Hematopoietic multipotent progenitor cell treated with erythropoietin and hydrocortisone succinate and interleukin-3 and kit ligand, for 17 days (in vitro differentiated cells): ENCODE data around the gene NAT16.
A peak's percentile ranks its signal among the peaks of the same experiment; 100 is the strongest.
"Not testable (repeated sequence)": the region's sequence is repeated elsewhere in the genome, so short reads cannot be mapped to it uniquely, and the experiment has no call there.

ENCODE experiments used
- DNase-seq: peaks from one replicate; pipeline ENCODE4 v3.0.0-alpha.2; 2015; ENCODE audit warnings: low spot score

NAT16 gene

GRCh38 chr7:101201695-101202602, 21.9 kb upstream of the NAT16 start:
- no peak for DNase-seq

GRCh38 chr7:101200862-101201599, 20.9 kb upstream of the NAT16 start, which contains the start of gene MOGAT3:
TSS of gene MOGAT3 (minus strand) at chr7:101201036. CDS start at chr7:101200854, 182 bp downstream.
- DNase-seq: no peak

- DNase-seq: no peak
These were observed 20.4 kb upstream of the NAT16 start for GRCh38 chr7:101200504-101200861.

GRCh38 chr7:101199522-101199921, 19.4 kb upstream of the NAT16 start:
- not testable (repeated sequence) for DNase-seq

- no peak for DNase-seq
These were observed 18.4 kb upstream of the NAT16 start for GRCh38 chr7:101198476-101198875.

GRCh38 chr7:101197991-101198390, 17.9 kb upstream of the NAT16 start:
- DNase-seq: no peak

- DNase-seq: no peak
These were observed 15.8 kb upstream of the NAT16 start for GRCh38 chr7:101195884-101196283.

- DNase-seq: no peak
These were observed 9.0 kb upstream of the NAT16 start for GRCh38 chr7:101189109-101189508.

- no peak for DNase-seq
These were observed 6.8 kb upstream of the NAT16 start for GRCh38 chr7:101186844-101187428.

GRCh38 chr7:101186194-101186593, 6.1 kb upstream of the NAT16 start:
- no peak for DNase-seq

GRCh38 chr7:101185258-101185839, 5.3 kb upstream of the NAT16 start:
- DNase-seq: no peak

- DNase-seq: no peak
These were observed 380 bp downstream of the NAT16 start for GRCh38 chr7:101179713-101180112.

- DNase-seq: no peak
These were observed 976 bp downstream of the NAT16 start for GRCh38 chr7:101179117-101179516.

GRCh38 chr7:101177644-101178043, 2.4 kb downstream of the NAT16 start:
- no peak for DNase-seq

GRCh38 chr7:101175664-101176063, 4.4 kb downstream of the NAT16 start:
- no peak for DNase-seq

GRCh38 chr7:101174322-101174854, 5.7 kb downstream of the NAT16 start:
- DNase-seq: no peak

- DNase-seq: peak; percentile 39
These were observed 6.3 kb downstream of the NAT16 start for GRCh38 chr7:101173752-101174244.

GRCh38 chr7:101172854-101173751, 7.0 kb downstream of the NAT16 start:
- no peak for DNase-seq

GRCh38 chr7:101172005-101172853, 7.9 kb downstream of the NAT16 start:
- DNase-seq: no peak

- no peak for DNase-seq
These were observed 8.7 kb downstream of the NAT16 start for GRCh38 chr7:101171442-101171837.
